Measurements from ENCODE around the gene PHEX.

PHEX gene

DNA sequence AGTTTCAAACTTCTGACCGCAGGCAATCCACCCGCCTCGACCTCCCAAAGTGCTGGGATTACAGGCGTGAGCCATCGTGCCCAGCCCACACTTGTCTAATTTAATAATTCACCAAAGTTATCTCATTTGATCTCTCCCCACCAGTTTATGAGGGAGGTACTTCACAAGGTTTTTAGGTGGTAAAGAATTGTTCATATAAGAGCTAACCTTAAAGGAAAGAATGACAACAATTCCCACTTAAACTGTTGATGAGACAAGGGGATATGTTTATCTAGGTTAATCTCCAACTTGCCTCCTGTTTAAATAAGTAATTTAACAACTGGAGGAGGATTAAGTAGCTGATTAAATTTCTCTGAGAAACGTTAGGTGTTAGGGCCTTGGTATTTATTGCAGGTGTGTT lies 123.0 kb downstream of the PHEX start:
- DNase-seq (ENCODE audit: low spot score): no peak

DNA sequence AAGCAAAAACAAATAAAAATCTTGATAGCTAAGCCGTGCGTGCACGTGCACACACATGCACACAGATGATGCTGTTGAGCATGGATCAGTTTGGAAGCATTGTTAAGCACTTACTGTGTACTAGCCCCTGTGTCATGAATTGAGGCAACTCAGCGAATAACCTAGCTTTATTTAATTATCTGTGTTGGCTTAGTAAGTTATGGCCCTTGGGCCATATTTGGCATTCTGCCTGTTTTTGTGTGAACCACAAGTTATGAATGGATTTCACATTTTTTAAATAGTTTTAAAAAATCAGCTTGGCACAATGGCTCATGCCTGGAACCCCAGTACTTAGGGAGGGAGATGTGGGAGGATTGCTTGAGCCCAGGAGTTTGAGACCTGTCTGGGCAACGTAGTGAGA lies 126.9 kb downstream of the PHEX start:
- DNase-seq (ENCODE audit: low spot score): no peak

DNA sequence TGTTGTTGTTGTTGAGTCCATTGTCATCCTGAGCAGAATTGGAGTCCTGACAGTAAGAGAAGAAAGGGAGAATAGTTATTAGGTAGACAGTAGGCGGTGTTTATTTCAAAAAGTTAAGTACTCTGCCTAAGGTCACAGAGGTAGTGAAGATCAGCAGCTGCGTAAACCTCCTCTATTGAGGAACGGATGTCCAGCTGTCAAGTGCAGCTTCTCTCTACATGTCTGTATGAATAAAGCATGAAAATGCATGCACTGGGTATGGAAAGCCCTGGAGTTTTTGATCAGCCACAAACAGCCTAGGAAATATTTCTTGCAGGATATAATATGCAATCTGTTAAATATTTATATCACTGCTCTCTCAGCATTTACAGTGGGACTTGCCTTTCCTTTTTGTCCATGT lies 131.2 kb downstream of the PHEX start:
- no peak for DNase-seq (ENCODE audit: low spot score)

DNA sequence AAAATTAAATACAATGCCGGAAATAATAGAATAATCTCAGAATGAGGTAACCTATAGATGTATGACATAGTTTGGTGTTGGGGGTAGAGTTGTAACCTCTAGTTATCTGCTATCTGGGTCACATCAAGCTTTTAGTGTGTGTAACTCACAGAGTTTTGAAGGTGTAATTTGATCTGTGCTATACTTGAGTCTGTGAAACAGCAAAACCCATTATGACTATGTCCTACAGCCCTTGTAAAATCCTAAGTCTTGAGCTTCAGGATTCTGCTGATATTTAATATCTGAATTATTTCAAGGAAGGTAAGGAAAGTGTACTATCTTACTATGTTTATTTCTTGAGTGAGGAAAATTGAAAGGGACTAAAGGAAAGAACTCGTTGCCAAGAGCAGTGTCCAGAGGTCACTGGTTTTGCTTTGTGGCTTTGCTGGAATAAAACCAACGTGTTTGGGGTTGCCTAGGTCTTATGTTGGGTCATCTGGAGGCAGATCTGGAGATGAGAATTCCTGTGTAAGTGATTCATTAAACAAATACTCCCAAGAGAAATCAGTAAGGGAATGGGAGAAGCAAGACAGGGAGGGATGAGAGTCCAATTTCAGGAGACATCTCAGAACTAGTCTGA lies 132.8 kb downstream of the PHEX start:
- DNase-seq (ENCODE audit: low spot score): no peak

DNA sequence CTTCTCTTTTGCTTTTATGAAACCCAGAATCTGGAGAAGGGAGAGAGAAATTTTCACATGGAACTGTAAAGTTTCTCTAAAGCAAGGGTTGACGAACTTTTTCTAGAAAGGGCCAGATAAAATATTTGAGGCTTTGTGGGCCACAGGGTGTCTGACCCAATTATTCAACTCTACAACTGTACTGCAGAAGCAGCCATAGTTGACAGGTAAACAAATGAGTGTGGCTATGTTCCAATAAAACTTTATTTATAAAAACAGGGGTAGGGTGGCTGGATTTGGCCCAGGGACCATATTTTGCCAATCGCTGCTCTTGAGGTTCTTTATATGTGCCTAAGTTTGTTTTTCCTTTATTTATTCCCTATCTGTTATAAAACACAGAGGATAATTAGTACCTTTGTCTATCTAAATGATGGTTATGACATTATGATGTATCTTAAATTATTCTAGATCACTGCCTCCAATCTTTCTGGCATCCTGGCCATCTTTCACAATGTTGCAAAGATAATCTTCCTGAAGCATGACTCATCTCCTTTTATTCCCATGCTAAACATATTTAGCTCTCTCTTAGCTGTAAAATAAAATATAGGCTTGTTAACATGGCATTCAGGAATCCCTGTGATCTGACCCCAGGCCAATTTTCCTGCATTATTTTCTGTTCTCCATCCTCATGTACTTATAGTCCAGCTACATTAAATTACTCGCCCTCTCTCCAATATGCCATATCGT lies 133.8 kb downstream of the PHEX start:
- no peak for DNase-seq (ENCODE audit: low spot score)

DNA sequence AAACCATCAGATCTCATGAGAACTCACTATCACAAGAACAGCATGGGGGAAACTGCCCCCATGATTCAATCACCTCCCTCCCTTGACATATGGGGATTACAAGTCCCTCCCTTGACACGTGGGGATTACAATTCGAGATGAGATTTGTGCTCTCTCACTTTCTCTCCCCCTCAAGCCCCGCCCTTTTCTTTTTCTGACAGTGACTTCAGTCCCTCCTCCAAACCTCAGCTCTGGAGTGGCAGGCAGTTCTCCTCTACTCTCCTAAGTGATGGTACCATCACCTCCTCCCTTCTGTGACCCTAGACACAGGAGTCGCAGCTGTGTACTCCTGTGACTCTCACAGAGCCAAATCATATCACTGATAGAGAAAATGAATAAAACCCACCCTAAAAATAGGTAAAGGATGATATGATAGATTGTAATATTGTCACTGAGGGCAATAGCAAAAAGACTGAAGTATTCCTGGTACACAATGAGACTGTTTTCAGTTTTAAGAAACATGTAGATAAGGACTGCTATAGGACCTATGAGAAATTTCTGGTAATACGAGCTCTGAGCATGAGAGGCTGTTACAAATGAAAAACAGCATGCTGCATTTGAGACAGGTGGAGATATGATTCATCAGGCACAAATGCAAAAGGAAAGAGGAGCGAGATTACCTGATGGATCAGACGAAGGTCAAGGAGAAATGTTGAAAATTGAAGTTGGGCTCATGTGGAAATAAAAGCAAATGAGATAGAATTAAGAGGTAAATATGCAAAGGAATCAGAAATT lies 139.3 kb downstream of the PHEX start:
- no peak for DNase-seq (ENCODE audit: low spot score)

DNA sequence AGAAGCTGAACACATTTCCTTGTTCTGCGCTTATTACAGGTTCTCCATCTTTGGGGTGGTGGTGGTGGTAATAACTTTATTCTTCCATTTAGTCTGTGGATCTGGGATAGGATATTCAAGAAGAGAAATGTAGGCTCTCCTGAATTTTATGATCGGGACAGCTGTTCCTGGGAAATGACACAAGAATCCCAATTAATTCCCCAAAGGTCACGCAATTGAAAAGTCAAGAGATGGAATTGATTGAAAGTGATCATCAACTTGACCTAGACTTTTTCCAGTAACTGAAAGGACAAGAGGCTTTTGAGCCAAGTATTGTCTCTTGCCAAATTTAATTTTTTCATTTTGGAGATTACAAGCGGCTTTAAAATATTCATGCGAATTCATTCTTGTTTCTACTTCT lies 141.8 kb downstream of the PHEX start:
- no peak for DNase-seq (ENCODE audit: low spot score)

DNA sequence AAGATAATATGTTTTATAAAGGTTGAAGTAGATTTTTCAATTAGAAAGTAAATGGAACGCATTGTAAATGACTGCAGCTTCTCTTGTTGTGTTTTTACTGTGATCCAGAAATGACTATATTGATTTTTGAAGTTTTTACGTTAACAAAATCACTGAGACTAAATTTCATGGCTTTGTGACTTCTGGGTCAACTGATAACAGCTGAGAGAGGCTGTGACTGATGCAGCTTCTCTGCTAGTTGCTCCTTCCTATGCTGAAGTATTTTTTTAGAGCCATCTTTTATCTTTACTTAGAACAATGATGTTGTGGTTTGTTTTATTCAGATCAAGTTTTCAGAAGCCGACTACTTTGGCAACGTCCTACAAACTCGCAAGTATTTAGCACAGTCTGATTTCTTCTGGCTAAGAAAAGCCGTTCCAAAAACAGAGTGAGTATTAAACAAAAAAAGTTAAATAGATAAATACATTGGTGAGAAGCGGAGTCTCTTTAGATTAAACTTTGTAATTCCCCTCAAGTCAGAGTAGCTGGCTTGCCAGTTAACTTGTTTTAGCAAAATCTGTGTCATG lies 145.9 kb downstream of the PHEX start:
- DNase-seq (ENCODE audit: low spot score): no peak

DNA sequence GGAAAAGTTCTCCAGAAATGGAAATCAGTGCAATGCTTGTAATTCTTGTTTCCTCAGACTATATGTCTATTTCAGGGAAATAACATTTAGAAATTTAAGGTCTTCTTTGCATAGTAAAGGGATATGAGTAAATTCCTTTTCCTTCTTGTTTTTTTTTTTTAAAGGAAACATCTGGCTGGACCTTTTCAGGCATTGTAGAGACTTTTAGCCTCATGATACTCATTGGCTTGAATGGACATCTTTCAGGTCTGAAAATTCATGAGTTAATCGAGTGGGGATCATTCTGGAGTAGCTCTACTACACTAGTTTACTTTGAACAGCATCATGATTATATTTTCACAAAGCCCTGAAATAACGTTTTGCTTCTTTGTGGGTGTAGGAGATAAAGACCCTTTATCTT lies 152.0 kb downstream of the PHEX start:
- no peak for DNase-seq (ENCODE audit: low spot score)

DNA sequence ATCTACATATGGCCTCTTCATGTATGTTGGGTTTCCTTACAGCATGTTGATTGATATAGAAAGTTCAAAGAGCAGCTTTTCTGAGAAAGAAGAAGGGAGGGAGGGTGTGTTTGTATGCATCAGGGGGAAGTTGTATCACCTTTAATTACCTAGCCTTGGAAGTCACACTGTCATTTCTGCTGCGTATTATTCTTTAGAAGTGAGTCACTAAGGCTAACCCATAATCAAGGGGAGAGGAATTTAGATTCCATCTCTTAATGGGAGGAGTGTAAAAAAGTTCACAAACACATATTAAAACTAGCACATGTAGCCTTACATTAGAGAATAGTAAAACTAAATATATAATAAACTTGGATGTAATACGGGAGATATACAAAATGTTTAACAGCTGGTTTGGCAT lies 154.0 kb downstream of the PHEX start:
- no peak for DNase-seq (ENCODE audit: low spot score)

DNA sequence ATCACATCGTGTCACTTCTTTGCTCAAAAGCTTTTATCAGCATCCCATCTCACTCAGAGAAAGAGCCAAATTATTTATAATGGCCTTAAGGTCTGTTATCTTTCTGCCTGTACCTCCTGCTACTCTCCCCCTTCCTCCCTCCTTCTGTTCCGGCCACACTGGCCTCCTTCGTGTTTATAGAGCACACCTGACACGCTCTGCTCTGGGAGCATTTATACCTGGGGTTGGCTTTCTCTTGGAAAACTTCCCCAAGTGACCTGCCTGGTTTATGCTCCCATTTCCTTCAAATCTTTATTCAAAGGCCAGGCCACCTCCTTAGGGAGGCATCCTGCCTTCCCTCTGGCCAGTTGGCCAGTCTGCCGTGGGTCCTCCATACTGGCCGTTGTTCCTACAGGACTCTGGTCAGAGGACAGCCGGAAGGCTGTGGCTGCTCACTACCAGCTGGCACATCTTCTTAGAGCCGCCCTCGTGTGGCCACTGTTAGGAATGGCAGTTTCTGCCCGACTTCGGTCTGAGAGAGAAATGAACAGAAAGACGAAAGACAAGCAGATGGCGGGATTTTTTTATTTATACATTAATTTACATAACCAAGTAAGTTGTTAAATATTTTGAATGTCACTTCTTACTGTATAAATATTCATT lies 160.4 kb downstream of the PHEX start:
- DNase-seq (ENCODE audit: low spot score): peak; percentile 21

DNA sequence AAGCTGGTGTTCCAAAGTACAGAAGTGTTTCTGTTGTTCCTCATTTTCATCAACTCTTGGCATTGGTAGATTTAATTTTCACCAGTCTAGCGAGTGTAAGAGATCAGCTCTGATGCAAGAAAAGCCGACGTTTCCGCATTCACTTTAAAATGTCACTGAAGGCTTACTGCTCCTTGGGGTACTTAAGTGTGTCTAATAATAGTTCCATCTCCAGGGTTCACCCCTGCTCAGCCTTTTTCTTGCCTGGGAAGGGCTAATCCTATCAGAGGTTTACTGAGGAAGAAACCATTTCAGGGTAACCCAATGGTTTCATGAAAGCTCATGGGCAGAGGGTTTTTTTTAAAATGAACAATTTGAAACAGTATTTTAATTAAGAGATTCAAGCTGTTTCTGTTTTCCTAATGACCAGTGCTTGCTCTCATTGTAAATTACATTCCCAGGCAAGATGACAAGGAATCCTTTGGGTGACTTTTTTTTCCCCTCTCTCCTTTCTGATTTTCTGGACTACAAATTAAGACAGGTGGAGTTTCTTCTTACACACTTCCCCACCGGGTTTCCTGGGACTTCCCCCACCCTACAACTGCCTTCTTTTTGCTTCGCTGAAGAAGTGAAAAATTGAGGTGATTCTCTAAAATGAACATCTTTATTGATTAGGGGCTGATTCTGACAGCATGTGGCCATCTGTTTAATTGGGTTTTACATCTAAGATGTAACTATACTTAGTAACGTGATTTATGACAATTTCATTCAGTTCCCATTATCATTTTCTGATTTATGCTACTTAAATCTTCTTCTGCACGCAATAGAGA lies 161.9 kb downstream of the PHEX start:
- no peak for DNase-seq (ENCODE audit: low spot score)

DNA sequence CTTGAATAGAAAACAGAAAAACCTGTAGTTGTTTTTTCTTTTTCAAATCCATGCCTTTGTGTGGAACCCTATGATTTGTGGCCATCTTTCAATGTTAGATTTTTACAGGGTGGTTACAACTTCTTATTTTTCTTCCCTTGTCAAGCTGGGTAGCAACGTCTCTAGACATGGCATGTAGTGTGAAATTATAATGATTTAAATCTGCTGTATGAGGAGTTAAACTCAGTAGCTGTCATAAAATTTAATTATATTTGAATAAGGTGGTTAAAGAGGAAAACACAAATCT lies 162.5 kb downstream of the PHEX start:
- no peak for DNase-seq (ENCODE audit: low spot score)

DNA sequence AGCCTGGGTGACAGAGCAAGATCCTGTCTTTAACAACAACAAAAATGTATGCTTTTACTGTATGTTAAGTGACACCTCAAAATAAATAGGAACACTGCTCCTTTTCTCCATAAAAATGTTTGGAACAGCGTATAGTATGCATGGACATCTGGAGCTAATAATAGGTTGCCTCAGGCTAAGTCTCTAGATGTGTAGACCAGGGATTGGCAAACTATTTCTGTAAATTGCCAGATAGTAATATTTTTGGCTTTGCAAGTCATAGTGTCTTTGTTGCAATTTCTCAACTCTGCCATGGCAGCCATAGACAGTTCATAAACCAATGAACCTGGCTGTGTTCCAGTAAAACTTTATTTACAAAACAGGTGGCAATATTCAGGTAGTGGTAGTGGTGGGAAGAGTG lies 164.0 kb downstream of the PHEX start:
- no peak for DNase-seq (ENCODE audit: low spot score)

DNA sequence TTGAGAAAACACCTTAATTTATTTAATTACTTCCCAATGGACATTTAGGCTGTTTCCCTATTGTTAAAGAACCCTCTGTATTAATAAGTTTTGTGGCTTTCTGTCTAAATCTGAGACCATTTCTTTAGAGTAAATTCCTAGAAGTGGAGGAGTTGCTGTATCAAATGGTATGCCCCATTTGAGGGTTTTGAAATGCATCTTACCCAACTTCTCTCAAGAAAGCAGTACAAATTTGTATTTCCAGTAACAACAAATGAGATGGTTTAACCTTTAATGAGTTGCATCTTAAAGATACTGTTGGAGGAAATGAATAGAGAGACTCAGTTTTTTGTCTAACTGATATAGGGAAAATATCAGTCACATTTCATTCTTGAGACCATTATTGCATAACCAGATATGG lies 170.1 kb downstream of the PHEX start:
- DNase-seq (ENCODE audit: low spot score): no peak

DNA sequence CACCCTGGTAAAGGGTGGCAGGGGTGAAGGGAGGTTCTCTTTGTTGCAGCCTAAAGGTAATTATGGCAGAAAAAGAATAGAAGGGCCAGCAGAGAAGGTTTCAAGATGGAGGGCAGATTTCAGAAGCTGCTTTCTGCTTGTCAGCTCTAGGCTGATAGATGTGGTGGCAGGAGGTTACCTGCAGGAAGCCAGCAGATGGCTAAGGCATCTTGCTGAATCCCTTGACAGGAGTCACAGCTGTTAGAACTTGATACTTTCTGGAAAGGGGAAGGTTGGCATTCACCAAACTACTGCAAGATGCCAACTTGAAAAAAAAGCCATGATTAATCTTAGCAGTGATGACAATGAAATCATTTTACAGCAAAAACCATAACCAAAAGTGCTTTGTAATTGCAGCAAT lies 171.1 kb downstream of the PHEX start:
- no peak for DNase-seq (ENCODE audit: low spot score)

DNA sequence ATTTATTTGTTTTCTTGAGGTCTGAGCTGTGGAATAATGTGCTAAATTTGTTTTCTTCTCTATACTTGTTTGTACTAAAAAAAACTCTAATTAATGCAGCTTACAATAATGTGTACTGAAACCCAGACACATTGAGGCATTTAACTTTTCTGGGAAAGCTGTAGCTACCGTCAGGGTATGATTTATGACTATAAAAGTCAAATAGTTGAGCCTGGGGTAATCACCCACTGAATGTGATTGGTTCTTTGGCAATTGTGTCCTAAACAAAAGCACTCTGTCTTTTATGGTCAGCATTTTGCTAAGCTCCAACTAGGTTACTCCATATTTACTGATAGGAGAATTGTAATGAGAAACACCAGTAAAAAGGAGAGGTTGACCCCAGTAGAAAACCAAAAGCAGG lies 174.7 kb downstream of the PHEX start:
- DNase-seq (ENCODE audit: low spot score): no peak

DNA sequence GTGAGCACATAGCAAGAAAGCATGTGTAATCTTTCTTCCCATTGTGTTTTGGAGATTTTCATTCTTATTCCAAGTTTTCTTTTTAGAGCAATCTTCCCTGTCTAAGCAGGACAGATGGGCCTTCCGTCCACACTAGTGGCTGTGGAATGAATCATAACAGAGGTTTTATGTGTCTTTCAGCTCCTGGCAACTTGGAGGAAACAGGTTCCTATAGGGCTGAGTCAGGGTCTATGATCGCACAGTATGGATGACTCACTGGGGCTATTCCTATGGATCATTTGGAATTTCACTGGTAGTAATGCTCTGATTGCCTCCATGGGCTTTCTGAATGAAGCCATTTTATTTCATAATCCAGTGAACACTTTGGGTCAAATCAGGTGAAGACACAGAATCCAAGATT lies 188.8 kb downstream of the PHEX start:
- no peak for DNase-seq (ENCODE audit: low spot score)

DNA sequence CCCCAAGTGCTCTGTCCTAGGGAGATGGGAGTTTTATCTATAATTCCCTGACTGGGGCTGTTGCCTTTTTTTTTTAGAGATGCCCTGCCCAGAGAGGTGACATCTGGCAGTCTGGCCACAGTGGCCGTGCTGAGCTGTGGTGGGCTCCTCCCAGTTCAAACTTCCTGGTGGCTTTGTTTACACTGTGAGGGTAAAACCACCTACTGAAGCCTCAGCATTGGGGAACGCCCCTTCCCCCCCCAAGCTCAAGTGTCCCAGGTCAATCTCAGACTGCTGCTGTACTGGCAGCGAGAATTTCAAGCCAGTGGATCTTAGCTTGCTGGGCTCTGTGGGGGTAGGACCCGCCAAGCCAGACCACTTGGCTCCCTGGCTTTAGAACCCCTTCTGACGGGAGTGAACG lies 202.3 kb downstream of the PHEX start:
- no peak for DNase-seq (ENCODE audit: low spot score)

DNA sequence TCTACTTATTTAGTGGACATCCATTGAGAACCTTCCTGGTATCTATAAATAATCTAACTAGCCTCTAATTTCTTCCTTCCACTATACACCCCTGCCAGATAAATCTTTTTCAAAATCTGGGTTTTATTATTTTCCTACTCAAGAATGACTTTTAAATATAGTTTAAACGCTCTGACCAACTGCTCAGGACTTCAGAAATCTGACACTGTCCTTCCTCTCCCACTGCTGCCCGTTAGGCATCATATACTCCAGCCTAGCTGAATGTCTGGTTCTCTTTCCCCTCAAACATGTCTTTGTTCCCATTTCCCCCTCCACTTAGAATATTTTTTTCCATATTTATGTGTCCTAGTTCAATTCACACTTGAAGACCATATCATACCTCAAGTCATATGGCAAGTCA lies 205.4 kb downstream of the PHEX start:
- DNase-seq (ENCODE audit: low spot score): no peak

DNA sequence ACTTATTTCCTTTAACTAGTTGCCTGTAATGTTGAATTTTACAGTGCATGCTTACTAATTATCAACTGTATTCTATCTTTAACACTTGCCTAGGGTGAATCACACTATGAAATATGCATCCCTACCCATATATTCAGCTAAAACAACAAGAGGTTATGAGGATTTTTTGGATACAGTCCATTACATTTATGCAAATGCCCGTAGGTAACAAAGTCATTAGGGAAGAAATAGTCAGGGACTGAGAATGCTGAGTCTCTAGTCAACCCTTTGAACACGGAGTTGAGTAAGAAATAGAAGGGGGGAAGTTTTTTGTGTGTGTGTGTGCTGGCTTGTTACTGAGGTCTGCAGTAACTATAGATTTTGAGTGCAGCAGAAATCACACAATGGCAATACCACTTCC lies 214.5 kb downstream of the PHEX start:
- DNase-seq (ENCODE audit: low spot score): no peak

DNA sequence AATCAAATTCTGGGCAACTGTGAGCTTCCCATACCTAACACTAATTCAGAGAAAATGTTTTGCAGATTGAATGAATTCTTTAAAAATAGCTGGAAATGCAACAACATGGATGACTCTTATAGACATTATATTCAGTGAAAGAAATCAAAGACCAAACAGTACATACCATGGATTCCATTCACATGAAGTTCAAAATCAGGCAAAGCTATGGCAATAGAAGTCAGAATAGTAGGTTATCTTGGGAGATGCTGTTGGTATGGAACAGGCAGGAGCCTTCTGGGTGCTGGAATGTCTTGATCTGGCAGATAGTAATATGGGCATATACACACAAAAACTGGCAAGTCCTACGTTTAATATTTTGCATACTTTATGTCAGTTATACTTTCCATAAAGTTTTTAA lies 215.0 kb downstream of the PHEX start:
- DNase-seq (ENCODE audit: low spot score): no peak

Data from germinal center (tissue), 1 donor.